Stimulated activated CD4-positive, alpha-beta T cell treated with anti-CD3 and anti-CD28 coated beads, Interleukin-15, amount 100 ng/mL, for 48 hours (primary cell): ENCODE measurements around the gene TRPM5.
"Not testable (repeated sequence)": the region's sequence is repeated elsewhere in the genome, so short reads cannot be mapped to it uniquely, and the experiment has no call there.

Experiments used
- DNase-seq, 2 donors: peaks; one replicate each; pipeline ENCODE4 v3.0.0-alpha.2; 2020; ENCODE audit warnings: low read depth in 2 of 2

The TRPM5 gene, protein sequence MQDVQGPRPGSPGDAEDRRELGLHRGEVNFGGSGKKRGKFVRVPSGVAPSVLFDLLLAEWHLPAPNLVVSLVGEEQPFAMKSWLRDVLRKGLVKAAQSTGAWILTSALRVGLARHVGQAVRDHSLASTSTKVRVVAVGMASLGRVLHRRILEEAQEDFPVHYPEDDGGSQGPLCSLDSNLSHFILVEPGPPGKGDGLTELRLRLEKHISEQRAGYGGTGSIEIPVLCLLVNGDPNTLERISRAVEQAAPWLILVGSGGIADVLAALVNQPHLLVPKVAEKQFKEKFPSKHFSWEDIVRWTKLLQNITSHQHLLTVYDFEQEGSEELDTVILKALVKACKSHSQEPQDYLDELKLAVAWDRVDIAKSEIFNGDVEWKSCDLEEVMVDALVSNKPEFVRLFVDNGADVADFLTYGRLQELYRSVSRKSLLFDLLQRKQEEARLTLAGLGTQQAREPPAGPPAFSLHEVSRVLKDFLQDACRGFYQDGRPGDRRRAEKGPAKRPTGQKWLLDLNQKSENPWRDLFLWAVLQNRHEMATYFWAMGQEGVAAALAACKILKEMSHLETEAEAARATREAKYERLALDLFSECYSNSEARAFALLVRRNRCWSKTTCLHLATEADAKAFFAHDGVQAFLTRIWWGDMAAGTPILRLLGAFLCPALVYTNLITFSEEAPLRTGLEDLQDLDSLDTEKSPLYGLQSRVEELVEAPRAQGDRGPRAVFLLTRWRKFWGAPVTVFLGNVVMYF (N-terminal part only)

DNA sequence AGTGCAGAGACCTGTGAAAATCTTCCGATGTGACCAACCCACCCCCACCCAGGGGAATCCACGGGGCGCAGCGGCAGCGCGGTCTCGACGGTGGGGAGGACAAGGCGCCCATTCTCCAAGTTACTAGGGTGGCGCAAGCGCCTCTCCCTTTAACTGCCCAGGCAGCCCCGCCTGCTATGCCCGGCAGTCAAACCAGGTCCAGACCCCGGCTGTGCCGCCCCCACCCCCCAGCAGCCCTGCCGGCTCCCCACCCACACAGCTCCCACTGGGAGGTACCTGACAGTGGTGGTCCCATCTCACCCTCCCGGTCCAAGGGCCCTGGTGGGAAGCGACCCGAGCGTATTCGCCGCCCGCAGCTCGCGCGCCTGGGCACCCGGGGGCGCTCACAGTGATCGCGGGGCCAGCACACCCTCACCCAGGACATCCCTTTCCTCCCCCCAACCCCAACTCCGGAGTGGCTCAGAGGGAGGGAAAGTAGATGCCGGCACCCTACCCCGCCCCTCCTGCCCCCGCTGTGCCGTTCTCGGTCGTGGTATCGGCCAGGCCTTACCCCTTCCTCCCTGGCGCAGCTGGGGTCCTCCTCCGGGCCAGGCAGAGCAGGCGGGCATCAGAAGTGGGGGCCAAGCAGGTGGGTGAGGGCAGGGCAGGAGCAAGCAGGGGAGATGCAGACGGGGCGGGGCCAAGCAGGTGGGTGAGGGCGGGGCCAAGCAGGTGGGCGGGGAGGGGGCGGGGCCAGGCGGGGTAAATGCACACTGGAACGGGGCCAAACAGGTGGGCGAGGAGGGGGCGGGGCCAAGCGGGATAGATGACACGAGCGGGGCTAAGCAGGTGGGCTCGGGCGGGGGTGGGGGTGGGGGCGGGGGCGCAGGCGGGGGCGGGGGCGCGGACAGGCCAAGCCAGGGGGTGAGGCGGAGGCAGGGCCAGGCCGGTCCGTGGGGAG, at the start of gene TRPM5:
Gene TRPM5 (minus strand): TSS at position 634 of the 940 bp plus-strand sequence. CDS start 21,478 bp downstream, outside the sequence.
- peak; percentile 71 to 79 for DNase-seq

- DNase-seq = no peak
Observed at GRCh38 chr11:2489083-2489482, 44.8 kb upstream of the TRPM5 start.

- DNase-seq = no peak
Observed at GRCh38 chr11:2488004-2488403, 43.7 kb upstream of the TRPM5 start.

DNA sequence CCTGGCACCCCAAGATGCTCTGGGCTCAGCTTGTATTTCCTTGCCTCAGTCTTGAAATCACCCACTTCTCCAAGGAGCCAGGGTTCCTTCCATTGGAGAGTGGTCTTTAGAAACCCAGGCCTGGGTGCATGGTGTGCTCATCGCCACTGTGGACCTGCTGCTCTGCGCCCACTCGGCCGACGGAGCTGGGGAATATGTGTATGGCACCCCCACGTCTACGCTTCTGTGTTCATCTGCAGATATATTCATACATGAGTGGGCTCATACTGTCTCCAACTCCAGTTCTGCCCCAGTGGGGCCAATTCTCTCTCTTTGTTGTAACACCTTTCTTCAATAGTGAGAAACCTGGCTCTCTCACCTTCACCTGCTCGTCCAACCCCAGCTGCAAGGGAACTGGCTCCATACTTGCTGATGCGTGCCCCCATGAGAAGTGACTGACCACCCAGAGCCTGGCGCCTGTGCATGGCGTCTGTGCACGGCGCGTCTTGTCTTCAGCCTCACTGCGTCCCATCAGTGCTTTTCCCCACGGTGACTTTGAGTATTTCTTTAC, 40.3 kb upstream of the TRPM5 start:
- no peak for DNase-seq

DNA sequence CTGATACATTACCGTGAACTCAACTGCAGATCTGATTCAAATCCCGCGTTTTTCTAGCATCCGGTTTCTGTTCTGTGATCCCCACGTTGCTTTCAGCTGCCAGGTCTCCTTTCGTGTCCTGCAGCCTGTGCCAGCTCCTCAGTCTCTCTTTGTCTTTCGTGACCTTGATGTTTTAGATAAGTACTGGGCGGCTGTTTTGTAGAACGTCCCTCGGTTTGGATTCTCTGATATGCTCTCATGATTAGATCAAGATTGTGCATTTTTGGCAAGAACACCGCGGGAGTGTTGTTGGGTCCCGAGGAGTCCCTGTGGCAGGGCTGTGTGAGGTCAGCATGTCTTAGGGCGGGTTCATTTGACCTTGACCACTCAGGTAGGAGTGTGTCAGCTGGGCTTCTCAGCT, 39.1 kb upstream of the TRPM5 start:
- DNase-seq = no peak

- DNase-seq = no peak
Observed at GRCh38 chr11:2482745-2483144, 38.4 kb upstream of the TRPM5 start.

DNA sequence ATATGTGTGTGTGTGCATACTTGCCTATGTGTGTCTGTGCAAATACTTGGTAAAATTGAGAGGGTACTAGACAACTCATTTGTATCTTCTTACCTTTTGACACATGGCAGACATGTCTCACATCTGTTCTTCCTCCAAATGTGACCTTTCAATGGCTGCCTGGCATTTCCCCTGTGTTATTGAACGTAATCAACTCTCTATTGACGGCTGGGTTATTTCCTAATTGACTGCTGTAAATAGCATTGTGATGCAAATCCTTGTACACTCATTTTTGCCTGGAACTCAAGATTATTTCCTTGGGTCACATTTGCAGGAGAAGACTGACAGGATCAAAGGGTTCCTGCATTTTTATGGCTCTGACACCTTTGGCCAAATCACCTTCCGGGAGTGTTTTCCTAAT, 37.9 kb upstream of the TRPM5 start:
- no peak for DNase-seq

GRCh38 chr11:2481253-2481652, 36.9 kb upstream of the TRPM5 start:
- DNase-seq = no peak

DNA sequence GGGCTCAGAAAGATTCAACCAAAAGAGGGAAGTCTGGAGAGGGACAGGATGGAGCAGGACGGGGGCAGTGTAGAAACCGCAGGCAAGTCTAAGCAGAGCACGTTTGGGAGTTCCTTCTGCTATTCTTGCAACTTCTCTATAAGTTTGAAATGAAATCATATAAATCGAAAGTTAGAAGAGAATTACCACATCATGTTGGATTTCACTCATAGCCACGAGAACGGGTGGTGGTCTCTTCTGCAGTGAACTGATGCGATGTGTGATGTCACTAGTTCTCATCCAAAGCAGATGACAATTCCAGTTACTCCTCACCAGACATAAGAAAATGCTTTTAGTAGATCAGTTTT, 36.5 kb upstream of the TRPM5 start:
- DNase-seq = no peak

- not testable (repeated sequence) for DNase-seq
Observed at GRCh38 chr11:2480067-2480873, 36.0 kb upstream of the TRPM5 start.

GRCh38 chr11:2477936-2478335, 33.6 kb upstream of the TRPM5 start:
- no peak for DNase-seq

- no peak for DNase-seq
Observed at GRCh38 chr11:2477254-2477653, 32.9 kb upstream of the TRPM5 start.

GRCh38 chr11:2475136-2475918, 31.0 kb upstream of the TRPM5 start:
- no peak for DNase-seq

DNA sequence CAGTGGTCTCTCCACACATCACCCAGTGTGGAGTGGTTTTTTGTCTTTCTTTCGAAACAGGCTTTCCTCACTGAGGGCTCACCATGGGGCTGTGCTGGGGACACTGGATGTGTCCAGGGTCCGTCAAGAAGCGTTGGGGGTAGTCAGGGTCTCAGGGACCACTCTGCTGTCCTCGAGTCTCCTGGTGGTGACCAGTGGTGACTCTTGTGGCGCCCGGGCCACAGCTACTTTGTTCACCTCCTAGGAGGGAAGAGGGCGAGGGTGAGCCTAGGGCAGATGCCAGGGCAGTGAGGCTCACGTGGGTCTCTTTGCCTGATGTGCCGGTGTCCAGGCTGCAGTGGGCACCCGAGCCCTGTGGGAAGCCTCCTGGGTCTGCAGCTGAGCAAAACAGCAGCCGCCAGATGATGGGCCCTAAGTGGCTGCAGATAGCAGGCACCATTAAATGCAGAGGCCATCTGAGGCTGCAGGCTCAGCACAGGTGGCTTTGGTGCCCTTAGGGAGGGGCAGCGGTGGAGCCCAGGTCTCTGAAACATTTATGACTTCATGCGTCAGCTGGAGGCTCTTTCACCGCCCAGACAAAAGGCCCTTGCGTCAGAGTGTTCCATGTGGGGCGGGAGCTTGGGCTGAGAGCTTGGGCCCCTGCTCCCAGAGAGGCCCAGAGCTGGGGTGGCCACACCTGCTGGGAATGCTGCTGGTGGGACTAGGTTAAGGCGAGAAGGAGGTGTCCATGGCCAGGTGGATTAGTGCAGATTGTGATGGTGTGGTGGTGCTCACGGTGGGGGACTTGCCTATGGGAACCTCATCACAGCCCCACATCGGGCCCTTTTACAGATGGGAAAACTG, 30.0 kb upstream of the TRPM5 start:
- no peak for DNase-seq

DNA sequence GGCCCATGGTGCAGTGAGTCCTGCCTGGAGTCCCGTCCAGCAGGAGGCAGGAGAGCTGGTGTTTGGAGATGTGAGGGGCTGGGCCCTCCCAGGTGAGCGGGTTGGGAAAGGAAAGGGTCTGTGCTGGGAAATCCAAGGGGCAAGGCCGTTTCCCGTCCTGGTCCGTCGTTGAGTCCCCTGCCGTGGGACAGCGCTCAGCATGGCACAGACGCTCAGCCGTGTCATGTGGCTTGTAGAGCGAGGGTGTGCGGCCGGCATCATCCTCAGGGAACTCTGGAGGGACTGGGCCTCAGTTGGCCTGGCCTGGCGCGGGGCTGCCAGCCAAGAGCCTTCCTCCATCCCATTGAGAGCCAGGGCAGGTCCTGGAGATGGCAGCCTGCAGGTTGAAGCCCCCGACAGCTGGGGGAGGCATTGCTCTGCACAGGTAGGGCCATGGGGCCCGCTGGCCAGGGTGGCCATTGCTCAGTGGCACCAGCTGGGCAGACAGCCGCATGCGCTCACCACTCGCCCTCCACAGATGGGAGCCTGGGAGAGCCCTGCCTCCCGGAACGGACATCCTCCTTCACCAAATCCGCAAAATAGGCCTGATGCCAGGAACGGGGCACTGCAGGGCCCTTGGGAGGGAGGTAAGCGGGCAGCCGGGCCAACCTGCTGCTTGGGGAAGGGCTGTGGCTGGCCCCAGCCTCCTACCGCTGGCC, 29.2 kb upstream of the TRPM5 start:
- no peak for DNase-seq

DNA sequence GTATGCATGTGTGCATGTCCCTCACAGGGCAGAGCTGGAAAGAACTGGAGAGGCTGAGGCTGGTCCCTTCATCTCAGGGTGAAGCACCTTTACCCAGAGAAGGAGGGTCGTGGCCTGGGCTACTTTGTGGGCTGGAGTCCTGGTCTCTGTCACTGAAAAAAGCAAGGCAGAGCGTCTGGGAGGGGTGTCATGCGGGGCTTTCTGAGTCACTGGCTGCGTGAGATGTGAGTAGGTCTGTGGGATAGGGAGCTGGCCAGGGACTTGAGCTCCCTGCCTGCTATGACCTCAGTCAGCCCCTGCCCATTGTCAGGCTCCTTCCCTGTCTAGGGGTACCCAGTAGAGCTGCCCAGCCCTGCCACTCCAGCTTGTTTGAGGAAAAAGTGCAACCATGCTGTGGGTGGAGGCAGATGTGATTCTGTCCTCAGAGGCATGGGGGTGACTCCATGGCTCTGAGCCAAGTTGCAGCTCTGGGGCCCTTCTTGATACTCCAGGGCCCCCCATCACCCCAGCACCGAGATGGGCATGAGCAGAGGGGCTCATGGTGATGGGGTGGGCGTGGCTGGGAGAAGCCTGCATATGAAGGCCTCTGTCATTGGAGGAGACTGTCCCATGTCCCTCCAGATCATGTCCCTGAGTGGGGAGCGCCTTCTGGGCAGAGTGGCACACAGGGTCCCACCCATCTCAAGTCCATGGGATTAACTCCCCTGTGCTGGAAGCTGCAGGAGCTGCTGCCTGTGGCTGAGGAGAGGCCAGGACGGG, 28.3 kb upstream of the TRPM5 start:
- DNase-seq = no peak

DNA sequence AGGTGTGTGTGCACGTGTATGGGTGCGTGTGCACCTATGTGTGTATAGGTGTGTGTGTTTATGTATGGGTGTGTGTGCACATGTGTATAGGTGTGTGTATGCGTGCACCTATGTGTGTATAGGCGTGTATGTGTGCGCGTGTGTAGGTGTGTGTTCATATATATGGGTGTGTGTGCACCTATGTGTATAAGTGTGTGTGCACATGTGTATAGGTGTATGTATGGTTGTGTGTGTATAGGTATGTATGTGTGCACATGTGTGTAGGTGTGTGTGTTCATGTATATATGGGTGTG, 27.4 kb upstream of the TRPM5 start:
- no peak for DNase-seq
